Osteoblast (primary cell): Measurements from ENCODE around the gene DIP2A. TPM values are rescaled to one million over a fixed set of nuclear protein-coding genes. Genes with fewer than 3 reads are reported as not detected.

Experiments
- DNase-seq: peaks from one replicate; pipeline ENCODE4 v3.0.0; 2011; ENCODE audit warnings: low spot score, mixed read lengths; ENCODE audit not compliant: insufficient read length; ENCODE audit errors: missing footprints
- H2AFZ ChIP-seq: 2 replicates; pipeline ENCODE4 v1.6.0; 2011; ENCODE audit warnings: mild to moderate bottlenecking, low read length
- H3K27ac ChIP-seq: 2 replicates; pipeline ENCODE4 v1.5.1; 2011; ENCODE audit warnings: mild to moderate bottlenecking, low read depth, low read length, moderate library complexity
- H3K27me3 ChIP-seq: 2 replicates; pipeline ENCODE4 v1.6.0; 2012; ENCODE audit warnings: mild to moderate bottlenecking, control low read depth, inconsistent platforms, low read length, moderate library complexity; ENCODE audit not compliant: insufficient read depth
- H3K36me3 ChIP-seq: 2 replicates; pipeline ENCODE4 v1.5.1; 2011; ENCODE audit warnings: mild to moderate bottlenecking, low read length, control low read depth, moderate library complexity; ENCODE audit not compliant: insufficient read depth
- H3K4me1 ChIP-seq: 2 replicates; pipeline ENCODE4 v1.5.1; 2011; ENCODE audit warnings: mild to moderate bottlenecking, low read length, control low read depth, moderate library complexity; ENCODE audit not compliant: insufficient read depth
- H3K4me2 ChIP-seq: 2 replicates; pipeline ENCODE4 v1.6.0; 2011; ENCODE audit warnings: mild to moderate bottlenecking, low read length; ENCODE audit not compliant: insufficient read depth
- H3K4me3 ChIP-seq: fragments of 200-600 bp; sonication (generic); 3 replicates; pipeline ENCODE4 v1.5.1; 2012; ENCODE audit warnings: mild to moderate bottlenecking, low read length, inconsistent platforms; ENCODE audit not compliant: insufficient read depth
- H3K79me2 ChIP-seq: 2 replicates; pipeline ENCODE4 v1.6.0; 2012; ENCODE audit warnings: mild to moderate bottlenecking, low read length, control low read depth, inconsistent platforms; ENCODE audit not compliant: insufficient read depth
- H3K9me3 ChIP-seq: 2 replicates; pipeline ENCODE4 v1.5.1; 2011; ENCODE audit warnings: low read depth, low read length, control low read depth
- H4K20me1 ChIP-seq: 2 replicates; pipeline ENCODE4 v1.6.0; 2012; ENCODE audit warnings: mild to moderate bottlenecking, low read length, control low read depth; ENCODE audit not compliant: insufficient read depth
- CTCF ChIP-seq: IDR thresholded peaks from 2 replicates; pipeline ENCODE4 v1.5.1; 2011; ENCODE audit warnings: mild to moderate bottlenecking, low read depth, low read length, moderate library complexity; ENCODE audit errors: extremely low read depth
- total RNA-seq: library from RNA; depleted of rRNA; stranded (reverse); fragments of >200 nt; gene quantifications from 2 replicates; pipeline ENCODE4 v1.2.3, GENCODE V29; 2012

The DIP2A gene
- total RNA-seq, 1 donor: 22.8 TPM

GRCh38 chr21:46483300-46484295 is 24.9 kb downstream of the DIP2A start:
- Histone ChIP-seq H3K9me3 (no peaks in the 10 kb centered on the region), H3K4me1 (no peaks in the 10 kb centered on the region), H3K4me3 (no peak overlapping the region), H2AFZ (no peak overlapping the region), H3K4me2 (no peak overlapping the region), H3K27me3 (no peaks in the 10 kb centered on the region), H3K27ac (no peak overlapping the region), H3K79me2 (peaks cover 74% of the 10 kb centered on the region), H3K36me3 (peaks cover 6% of the 10 kb centered on the region), H4K20me1 (peaks cover 12% of the 10 kb centered on the region)
- no peak for DNase-seq
- TF ChIP-seq CTCF: no peak

- no peak overlapping the region for H3K27ac ChIP-seq
- no peak overlapping the region for H3K4me3 ChIP-seq
- no peaks in the 10 kb centered on the region for H3K9me3 ChIP-seq
- peaks cover 57% of the 10 kb centered on the region for H3K79me2 ChIP-seq
- H3K4me2 ChIP-seq: no peak overlapping the region
- no peak for TF ChIP-seq CTCF
- no peak overlapping the region for H2AFZ ChIP-seq
- H4K20me1 ChIP-seq: peaks cover 7% of the 10 kb centered on the region
- DNase-seq: no peak
- H3K4me1 ChIP-seq: no peaks in the 10 kb centered on the region
- no peaks in the 10 kb centered on the region for H3K27me3 ChIP-seq
- H3K36me3 ChIP-seq: peaks cover 11% of the 10 kb centered on the region
These were observed 27.9 kb downstream of the DIP2A start for GRCh38 chr21:46486481-46487126.

DNA sequence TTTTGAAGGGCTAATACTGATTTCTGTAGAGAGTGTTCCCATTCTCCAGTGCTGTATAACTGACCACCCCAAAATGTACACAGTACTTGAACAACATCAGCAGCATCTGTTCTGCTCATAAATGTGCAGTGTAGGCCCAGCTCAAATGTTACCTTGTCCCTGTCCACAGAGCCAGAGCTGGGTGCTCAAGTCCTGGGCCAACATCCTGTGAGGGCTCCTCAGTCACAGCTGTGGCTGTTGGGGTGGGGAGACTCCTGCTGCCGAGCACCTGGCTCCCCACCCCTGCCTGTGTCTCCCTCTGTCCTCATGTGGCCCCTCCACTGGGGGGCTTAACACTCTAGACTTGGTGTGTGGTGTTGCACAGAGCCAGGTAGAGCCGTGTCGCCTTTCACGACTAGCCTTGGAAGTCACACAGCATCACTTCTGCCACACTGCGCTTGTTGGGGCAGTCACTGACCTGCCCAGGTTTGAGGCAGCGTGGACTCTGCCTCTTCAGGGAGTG is 30.5 kb downstream of the DIP2A start:
- no peak for TF ChIP-seq CTCF
- no peak overlapping the region for H3K27ac ChIP-seq
- H3K9me3 ChIP-seq: no peaks in the 10 kb centered on the region
- peaks cover 25% of the 10 kb centered on the region for H3K36me3 ChIP-seq
- H2AFZ ChIP-seq: no peak overlapping the region
- H4K20me1 ChIP-seq: no peaks in the 10 kb centered on the region
- DNase-seq: no peak
- no peak overlapping the region for H3K4me3 ChIP-seq
- H3K27me3 ChIP-seq: no peaks in the 10 kb centered on the region
- H3K79me2 ChIP-seq: peaks cover 48% of the 10 kb centered on the region
- H3K4me1 ChIP-seq: no peaks in the 10 kb centered on the region
- H3K4me2 ChIP-seq: no peak overlapping the region

DNA sequence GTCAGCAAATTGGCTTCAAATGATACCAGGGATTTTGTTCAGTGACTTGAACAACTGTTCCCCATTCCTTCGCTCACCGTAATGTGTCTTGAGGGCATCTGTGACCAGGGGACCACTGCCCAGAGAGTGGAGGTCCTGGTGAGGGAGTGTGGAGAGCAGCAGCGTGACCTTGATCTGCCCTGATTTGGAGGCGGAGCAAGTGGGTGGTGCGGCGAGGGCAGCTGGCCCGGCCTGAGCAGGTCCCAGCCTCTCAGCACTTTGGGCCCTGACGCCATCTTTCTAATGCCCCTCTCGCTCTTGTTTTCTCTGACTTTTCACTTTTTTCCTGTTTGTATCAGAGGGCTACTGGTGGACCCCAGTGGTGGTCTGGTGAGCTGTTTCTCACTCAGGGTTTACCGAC is 31.1 kb downstream of the DIP2A start:
- TF ChIP-seq CTCF: no peak
- no peaks in the 10 kb centered on the region for H3K4me1 ChIP-seq
- H4K20me1 ChIP-seq: no peaks in the 10 kb centered on the region
- peaks cover 47% of the 10 kb centered on the region for H3K79me2 ChIP-seq
- no peaks in the 10 kb centered on the region for H3K9me3 ChIP-seq
- no peak overlapping the region for H3K4me2 ChIP-seq
- no peak overlapping the region for H3K27ac ChIP-seq
- no peaks in the 10 kb centered on the region for H3K27me3 ChIP-seq
- no peak overlapping the region for H2AFZ ChIP-seq
- no peak overlapping the region for H3K4me3 ChIP-seq
- DNase-seq: no peak
- H3K36me3 ChIP-seq: peaks cover 23% of the 10 kb centered on the region
